Measurements from ENCODE around the gene ZSCAN20.
"Not testable (repeated sequence)": the region's sequence is repeated elsewhere in the genome, so short reads cannot be mapped to it uniquely, and the experiment has no call there.

ZSCAN20 gene

GRCh38 chr1:33500547-33500946 lies 28.1 kb downstream of the ZSCAN20 start:
- Mint-ChIP-seq H3K36me3 (peaks cover 19% of the 10 kb centered on the region), H3K4me3 (no peak overlapping the region), H3K9me3 (ENCODE audit: low read depth) (peaks cover 6% of the 10 kb centered on the region), H3K4me1 (ENCODE audit: low read depth) (no peaks in the 10 kb centered on the region), H3K27ac (no peak overlapping the region), H3K27me3 (no peaks in the 10 kb centered on the region)

DNA sequence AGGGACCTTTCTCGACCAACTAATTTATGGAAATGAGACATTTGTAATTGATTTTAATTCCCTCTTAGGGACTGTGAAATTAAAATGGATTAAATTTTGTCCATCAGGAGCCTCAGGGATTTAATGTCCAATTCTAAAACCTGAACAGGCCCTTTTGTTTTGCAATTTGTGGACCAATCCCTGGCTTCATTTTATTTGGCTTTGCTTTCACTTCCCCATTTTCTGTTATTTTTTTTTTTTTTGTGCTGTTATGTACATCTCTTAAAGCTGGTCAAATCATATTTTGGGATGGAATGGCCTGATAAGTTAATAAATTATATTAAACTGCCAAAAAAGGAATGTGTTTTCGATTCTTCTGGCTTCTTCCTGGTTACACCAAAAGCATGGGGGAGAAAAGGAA lies 28.9 kb downstream of the ZSCAN20 start:
- H3K36me3 Mint-ChIP-seq, result peaks cover 16% of the 10 kb centered on the region
- H3K9me3 Mint-ChIP-seq (ENCODE audit: low read depth), result peaks cover 2% of the 10 kb centered on the region
- H3K4me1 Mint-ChIP-seq (ENCODE audit: low read depth), result no peaks in the 10 kb centered on the region

GRCh38 chr1:33501774-33502173 lies 29.3 kb downstream of the ZSCAN20 start:
- Mint-ChIP-seq H3K4me3 (no peak overlapping the region), H3K9me3 (ENCODE audit: low read depth) (no peaks in the 10 kb centered on the region), H3K4me1 (ENCODE audit: low read depth) (no peaks in the 10 kb centered on the region), H3K27me3 (no peaks in the 10 kb centered on the region), H3K36me3 (peaks cover 15% of the 10 kb centered on the region), H3K27ac (no peak overlapping the region)

More for the DNA sequence above, 28.9 kb downstream of the ZSCAN20 start:
- no peaks in the 10 kb centered on the region for H3K27me3 Mint-ChIP-seq
- H3K27ac Mint-ChIP-seq, result no peak overlapping the region
- no peak overlapping the region for H3K4me3 Mint-ChIP-seq

DNA sequence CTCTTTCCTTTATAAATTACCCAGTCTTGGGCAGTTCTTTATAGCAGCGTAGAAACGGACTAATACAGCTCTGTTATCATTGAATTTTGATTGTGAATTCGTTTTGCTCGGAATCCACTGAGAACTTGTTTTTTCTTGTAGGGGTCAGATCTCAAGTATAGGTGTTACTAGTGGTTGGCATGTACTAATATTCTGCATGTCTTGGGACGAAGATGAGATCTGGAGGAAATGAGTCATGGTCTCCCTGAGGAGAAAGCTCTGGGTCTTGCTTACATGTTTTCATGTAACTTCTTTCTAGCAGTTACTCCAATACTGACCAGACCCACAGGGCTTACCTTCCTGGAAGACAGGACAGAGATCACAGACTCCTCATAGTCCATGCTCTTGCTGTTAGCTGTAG lies 30.3 kb downstream of the ZSCAN20 start:
- Mint-ChIP-seq H3K36me3 (peaks cover 8% of the 10 kb centered on the region), H3K4me1 (ENCODE audit: low read depth) (no peaks in the 10 kb centered on the region), H3K9me3 (ENCODE audit: low read depth) (no peaks in the 10 kb centered on the region), H3K4me3 (no peak overlapping the region), H3K27me3 (no peaks in the 10 kb centered on the region), H3K27ac (no peak overlapping the region)

GRCh38 chr1:33503506-33503905 lies 31.1 kb downstream of the ZSCAN20 start:
- no peaks in the 10 kb centered on the region for H3K4me1 Mint-ChIP-seq (ENCODE audit: low read depth)
- H3K4me3 Mint-ChIP-seq, result no peak overlapping the region
- H3K9me3 Mint-ChIP-seq (ENCODE audit: low read depth), result no peaks in the 10 kb centered on the region
- no peaks in the 10 kb centered on the region for H3K27me3 Mint-ChIP-seq
- H3K27ac Mint-ChIP-seq, result no peak overlapping the region
- peaks cover 3% of the 10 kb centered on the region for H3K36me3 Mint-ChIP-seq

DNA sequence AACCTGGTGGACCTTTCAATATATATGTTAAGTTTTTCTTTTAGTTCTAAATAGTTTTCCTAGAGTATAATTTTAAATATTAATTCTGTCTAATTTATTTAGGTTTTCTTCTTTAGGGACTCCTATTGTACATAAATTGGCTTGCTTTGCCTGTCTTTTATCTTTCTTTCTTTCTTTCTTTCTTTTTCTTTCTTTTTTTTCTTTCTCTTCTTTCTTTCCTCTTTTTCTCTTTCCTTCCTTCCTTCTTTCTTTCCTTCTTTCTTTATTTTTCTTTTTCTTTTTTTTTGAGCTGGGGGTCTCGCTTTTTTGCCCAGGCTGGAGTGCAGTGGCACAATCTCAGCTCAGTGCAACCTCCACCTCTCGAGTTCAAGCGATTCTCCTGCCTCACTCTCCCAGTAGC lies 35.2 kb downstream of the ZSCAN20 start:
- Mint-ChIP-seq H3K9me3 (ENCODE audit: low read depth) (no peaks in the 10 kb centered on the region), H3K36me3 (no peaks in the 10 kb centered on the region), H3K4me1 (ENCODE audit: low read depth) (no peaks in the 10 kb centered on the region), H3K27me3 (peaks cover 2% of the 10 kb centered on the region), H3K27ac (no peak overlapping the region), H3K4me3 (no peak overlapping the region)

- no peak overlapping the region for H3K27ac Mint-ChIP-seq
- H3K4me1 Mint-ChIP-seq (ENCODE audit: low read depth), result no peaks in the 10 kb centered on the region
- H3K36me3 Mint-ChIP-seq, result no peaks in the 10 kb centered on the region
- no peak overlapping the region for H3K4me3 Mint-ChIP-seq
- H3K9me3 Mint-ChIP-seq (ENCODE audit: low read depth), result no peaks in the 10 kb centered on the region
- H3K27me3 Mint-ChIP-seq, result peaks cover 2% of the 10 kb centered on the region
Observed at GRCh38 chr1:33508151-33508550, 35.7 kb downstream of the ZSCAN20 start.

DNA sequence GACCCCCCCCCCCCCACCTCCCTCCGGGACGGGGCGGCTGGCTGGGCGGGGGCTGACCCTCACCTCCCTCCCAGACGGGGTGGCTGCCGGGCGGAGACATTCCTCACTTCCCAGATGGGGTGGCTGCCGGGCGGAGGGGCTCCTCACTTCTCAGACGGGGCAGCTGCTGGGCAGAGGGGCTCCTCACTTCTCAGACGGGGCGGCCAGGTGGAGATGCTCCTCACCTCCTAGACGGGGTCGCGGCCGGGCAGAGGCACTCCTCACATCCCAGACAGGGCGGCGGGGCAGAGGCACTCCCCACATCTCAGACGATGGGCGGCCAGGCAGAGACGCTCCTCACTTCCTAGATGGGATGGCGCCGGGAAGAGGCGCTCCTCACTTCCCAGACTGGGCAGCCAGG lies 36.8 kb downstream of the ZSCAN20 start:
- not testable (repeated sequence) for H3K27ac Mint-ChIP-seq; H3K36me3 Mint-ChIP-seq; H3K27me3 Mint-ChIP-seq; H3K9me3 Mint-ChIP-seq (ENCODE audit: low read depth); H3K4me1 Mint-ChIP-seq (ENCODE audit: low read depth); H3K4me3 Mint-ChIP-seq

GRCh38 chr1:33512226-33513011 lies 40.0 kb downstream of the ZSCAN20 start:
- Mint-ChIP-seq H3K27me3 (peaks cover 2% of the 10 kb centered on the region), H3K4me3 (no peak overlapping the region), H3K4me1 (ENCODE audit: low read depth) (no peaks in the 10 kb centered on the region), H3K36me3 (no peaks in the 10 kb centered on the region), H3K27ac (no peak overlapping the region), H3K9me3 (ENCODE audit: low read depth) (no peaks in the 10 kb centered on the region)

DNA sequence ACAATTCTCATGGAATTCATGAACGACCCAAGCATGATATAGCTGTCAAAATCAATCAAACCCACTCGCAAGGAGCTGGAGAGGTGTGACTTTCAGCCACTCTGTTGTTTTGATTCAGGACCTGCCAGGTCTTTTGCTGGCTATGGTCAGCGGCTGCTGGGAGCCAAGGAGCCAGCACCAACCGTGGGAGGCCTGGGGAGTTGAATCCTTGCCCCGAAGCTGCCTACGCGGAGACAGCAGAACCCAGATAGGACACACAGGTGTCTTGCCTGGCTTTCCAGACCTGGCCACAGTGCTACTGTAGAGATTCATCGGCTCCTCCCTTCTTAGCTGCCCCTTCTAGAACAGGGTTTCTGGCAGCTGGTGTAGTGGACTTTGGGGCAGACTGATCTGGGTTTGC lies 42.7 kb downstream of the ZSCAN20 start:
- no peaks in the 10 kb centered on the region for H3K4me1 Mint-ChIP-seq (ENCODE audit: low read depth)
- H3K9me3 Mint-ChIP-seq (ENCODE audit: low read depth), result no peaks in the 10 kb centered on the region
- no peak overlapping the region for H3K27ac Mint-ChIP-seq
- peaks cover 2% of the 10 kb centered on the region for H3K27me3 Mint-ChIP-seq
- H3K36me3 Mint-ChIP-seq, result no peaks in the 10 kb centered on the region
- no peak overlapping the region for H3K4me3 Mint-ChIP-seq

GRCh38 chr1:33515607-33516006 lies 43.2 kb downstream of the ZSCAN20 start:
- Mint-ChIP-seq H3K27ac (no peak overlapping the region), H3K27me3 (no peaks in the 10 kb centered on the region), H3K4me3 (no peak overlapping the region), H3K36me3 (no peaks in the 10 kb centered on the region), H3K4me1 (ENCODE audit: low read depth) (no peaks in the 10 kb centered on the region), H3K9me3 (ENCODE audit: low read depth) (no peaks in the 10 kb centered on the region)

DNA sequence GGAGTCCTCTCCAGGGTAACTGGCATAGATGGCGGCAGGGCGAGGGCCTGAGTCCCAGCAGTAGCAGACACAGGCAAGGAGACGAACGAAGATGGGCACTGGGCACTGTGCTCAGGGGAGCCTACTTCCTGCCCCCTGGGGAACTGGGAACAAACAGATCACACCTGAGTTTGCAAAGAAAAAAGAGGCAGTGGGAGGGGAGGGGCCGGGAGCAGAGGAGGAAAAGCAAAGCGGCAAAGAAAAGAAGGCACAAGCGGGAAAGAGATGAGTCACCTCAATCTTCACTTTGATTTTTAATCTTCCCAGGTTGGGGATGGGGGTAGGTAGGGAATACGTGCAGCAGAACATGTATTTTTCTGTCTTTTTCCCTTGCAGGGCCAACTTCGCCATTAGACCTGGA lies 44.0 kb downstream of the ZSCAN20 start:
- H3K9me3 Mint-ChIP-seq (ENCODE audit: low read depth), result no peaks in the 10 kb centered on the region
- no peaks in the 10 kb centered on the region for H3K4me1 Mint-ChIP-seq (ENCODE audit: low read depth)
- no peak overlapping the region for H3K27ac Mint-ChIP-seq
- no peaks in the 10 kb centered on the region for H3K27me3 Mint-ChIP-seq
- H3K4me3 Mint-ChIP-seq, result no peak overlapping the region
- no peaks in the 10 kb centered on the region for H3K36me3 Mint-ChIP-seq

GRCh38 chr1:33516891-33517567 lies 44.6 kb downstream of the ZSCAN20 start:
- Mint-ChIP-seq H3K4me1 (ENCODE audit: low read depth) (no peaks in the 10 kb centered on the region), H3K9me3 (ENCODE audit: low read depth) (no peaks in the 10 kb centered on the region), H3K36me3 (no peaks in the 10 kb centered on the region), H3K4me3 (no peak overlapping the region), H3K27ac (no peak overlapping the region), H3K27me3 (no peaks in the 10 kb centered on the region)

DNA sequence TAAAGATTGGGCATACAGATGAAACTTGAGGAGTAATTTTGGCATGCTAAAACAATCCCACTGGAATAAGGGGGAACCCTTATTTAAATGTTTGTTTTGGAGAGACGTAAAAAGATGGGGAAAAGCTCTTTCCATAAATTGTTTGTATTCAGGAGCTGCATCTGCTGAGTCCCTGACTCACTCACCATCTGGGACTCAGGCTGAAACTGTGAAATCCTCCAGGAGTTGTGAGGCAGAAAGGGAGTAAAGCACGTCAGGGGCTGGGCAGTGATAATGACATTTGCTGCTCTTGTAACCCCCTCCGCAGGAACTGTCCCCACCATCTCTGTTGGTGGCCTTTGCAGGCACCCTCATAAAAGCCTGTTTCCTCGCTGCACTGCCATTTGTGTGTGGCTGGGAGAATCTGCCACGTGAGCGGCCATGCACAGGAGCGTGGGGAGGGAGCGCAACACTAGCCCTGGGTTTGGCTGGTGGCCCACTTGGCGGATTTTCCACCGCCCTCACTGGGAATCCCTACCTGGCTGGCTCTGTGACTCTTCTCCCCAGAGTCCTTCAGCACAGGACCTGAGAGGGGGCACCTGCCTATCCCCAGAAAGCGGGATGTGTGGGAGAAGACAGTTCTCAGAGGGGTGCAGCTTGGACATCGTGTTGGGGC lies 45.3 kb downstream of the ZSCAN20 start:
- Mint-ChIP-seq H3K4me3 (no peak overlapping the region), H3K27me3 (peaks cover 6% of the 10 kb centered on the region), H3K9me3 (ENCODE audit: low read depth) (no peaks in the 10 kb centered on the region), H3K36me3 (no peaks in the 10 kb centered on the region), H3K4me1 (ENCODE audit: low read depth) (no peaks in the 10 kb centered on the region), H3K27ac (no peak overlapping the region)

DNA sequence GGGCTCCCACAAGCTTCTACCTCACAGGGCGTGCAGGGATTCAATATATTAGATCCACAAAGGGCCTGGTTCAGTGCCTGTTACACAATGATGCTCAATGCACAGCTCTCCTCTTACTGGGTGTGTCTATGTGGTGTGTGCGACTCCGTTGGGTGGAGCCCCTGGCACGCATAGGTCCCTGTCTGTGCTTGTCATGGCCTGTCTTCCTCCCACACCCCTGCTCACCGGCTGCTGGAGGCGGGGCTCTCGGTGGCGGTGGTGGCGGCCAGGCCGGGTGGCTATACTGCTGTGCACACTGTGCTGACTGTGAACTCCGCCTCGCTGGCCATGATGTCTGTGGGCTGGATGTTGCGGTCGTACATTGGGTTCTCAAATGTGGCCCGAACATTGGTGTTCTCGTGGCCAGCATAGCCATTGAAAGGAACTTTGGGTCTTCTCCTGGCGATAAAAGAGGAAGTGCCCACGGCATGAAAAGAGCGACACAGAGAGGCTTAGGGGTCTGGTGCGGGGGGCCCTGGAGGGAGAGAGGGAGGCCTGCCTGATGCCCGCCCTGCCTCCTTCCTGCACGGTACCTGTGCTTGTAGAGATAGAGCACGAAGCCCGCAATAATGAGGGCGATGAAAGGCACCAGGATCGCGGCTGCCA lies 46.9 kb downstream of the ZSCAN20 start:
- Mint-ChIP-seq H3K27me3 (peaks cover 13% of the 10 kb centered on the region), H3K27ac (no peak overlapping the region), H3K9me3 (ENCODE audit: low read depth) (no peaks in the 10 kb centered on the region), H3K4me1 (ENCODE audit: low read depth) (no peaks in the 10 kb centered on the region), H3K4me3 (no peak overlapping the region), H3K36me3 (no peaks in the 10 kb centered on the region)
